HG02885 (cell line): ENCODE results near the gene ENTR1.

Experiments
- ATAC-seq: cut with Tn5 transposase; IDR thresholded peaks from one replicate; pipeline ENCODE4 v1.9.1; 2021; ENCODE audit warnings: mild to moderate bottlenecking; ENCODE audit not compliant: unreplicated experiment, poor library complexity

ENTR1 gene

DNA sequence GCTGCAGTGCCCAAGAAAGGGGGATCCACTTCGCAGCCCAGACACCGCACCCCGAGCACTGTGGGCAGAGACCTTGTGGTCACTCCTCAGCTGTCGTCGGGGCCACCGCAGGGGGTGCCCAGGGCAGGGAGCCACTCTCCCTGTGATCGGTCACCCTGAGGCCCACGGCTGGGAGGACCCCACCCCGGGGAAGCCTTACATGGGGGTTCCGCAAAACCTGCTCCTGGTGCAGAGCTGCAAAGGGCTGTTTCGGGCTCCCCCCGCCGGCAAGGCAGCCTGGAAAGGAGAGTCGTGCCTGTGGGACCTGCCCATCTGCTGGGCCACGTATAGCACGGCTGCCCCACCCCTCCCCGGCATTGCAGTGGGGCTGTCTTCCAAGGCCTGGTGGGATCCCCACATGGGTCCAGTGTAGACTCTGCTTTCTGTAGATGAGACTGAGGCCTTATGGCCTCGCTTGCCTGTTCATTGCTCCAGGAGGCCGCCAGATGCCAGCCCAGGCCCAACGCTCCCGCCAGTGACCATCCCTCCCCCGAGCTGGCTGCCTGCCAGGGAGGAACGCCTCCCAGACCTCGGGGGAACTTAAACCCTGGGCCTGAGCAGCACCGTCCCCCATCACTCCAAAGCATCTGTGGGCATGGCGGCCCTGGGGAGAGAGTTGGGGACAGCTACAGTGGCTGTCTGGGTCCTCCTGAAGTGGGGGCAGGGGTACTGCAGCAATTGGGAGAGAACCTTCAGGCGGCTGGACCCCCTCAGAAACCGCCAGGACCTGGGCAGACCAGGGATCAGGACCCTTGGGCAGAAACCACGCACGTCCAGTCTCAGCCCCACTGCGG lies 45.3 kb downstream of the ENTR1 start:
- ATAC-seq = no peak

- ATAC-seq = no peak
Measured at GRCh38 chr9:136363949-136364748, 46.3 kb downstream of the ENTR1 start.

- peak; percentile 82 for ATAC-seq
Measured at GRCh38 chr9:136363106-136363948, 47.1 kb downstream of the ENTR1 start, which contains the start of gene DNLZ. Gene DNLZ, minus strand, starts transcription at chr9:136363744. Its CDS starts 30 bp downstream, at chr9:136363714.

DNA sequence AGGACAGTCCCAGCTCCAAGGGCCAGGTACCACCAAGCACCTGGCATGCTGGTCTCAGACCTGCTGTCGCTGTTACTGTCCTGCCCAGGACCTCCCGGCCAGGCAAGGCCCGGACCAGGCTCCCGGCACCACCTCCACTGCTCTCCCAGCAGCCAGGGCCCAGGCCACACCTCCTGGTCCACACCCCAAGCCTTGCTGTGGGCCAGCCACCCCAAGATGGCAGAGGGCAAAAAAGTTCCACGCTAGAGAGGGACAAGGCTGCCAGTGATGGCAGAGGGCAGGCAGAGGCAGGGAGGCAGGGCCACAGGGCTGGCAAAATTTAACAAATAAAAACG lies 48.0 kb downstream of the ENTR1 start:
- ATAC-seq = no peak

- no peak for ATAC-seq
Measured at GRCh38 chr9:136361754-136362449, 48.5 kb downstream of the ENTR1 start.

GRCh38 chr9:136361047-136361753 lies 49.2 kb downstream of the ENTR1 start:
- no peak for ATAC-seq

- ATAC-seq = no peak
Measured at GRCh38 chr9:136359774-136360718, 50.4 kb downstream of the ENTR1 start.

- no peak for ATAC-seq
Measured at GRCh38 chr9:136358888-136359287, 51.5 kb downstream of the ENTR1 start.

DNA sequence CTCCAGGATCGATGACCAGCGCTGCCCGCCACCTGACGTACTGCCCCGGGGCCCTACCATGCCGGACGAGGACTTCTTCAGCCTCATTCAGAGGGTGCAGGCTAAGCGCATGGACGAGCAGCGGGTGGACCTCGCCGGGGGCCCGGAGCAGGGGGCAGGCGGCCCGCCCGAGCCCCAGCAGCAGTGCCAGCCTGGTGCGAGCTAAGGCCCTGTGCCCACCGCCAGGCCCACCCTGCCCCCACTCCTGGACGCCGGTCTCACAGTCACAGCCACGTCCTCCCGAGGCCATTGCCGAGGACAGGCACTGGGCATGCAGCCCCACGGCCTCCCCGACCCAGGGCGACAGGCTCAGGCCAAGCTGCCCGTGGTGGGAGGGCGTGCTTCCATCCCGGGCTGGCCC lies 52.4 kb downstream of the ENTR1 start:
- ATAC-seq = no peak

GRCh38 chr9:136357202-136357725 lies 53.1 kb downstream of the ENTR1 start:
- no peak for ATAC-seq

DNA sequence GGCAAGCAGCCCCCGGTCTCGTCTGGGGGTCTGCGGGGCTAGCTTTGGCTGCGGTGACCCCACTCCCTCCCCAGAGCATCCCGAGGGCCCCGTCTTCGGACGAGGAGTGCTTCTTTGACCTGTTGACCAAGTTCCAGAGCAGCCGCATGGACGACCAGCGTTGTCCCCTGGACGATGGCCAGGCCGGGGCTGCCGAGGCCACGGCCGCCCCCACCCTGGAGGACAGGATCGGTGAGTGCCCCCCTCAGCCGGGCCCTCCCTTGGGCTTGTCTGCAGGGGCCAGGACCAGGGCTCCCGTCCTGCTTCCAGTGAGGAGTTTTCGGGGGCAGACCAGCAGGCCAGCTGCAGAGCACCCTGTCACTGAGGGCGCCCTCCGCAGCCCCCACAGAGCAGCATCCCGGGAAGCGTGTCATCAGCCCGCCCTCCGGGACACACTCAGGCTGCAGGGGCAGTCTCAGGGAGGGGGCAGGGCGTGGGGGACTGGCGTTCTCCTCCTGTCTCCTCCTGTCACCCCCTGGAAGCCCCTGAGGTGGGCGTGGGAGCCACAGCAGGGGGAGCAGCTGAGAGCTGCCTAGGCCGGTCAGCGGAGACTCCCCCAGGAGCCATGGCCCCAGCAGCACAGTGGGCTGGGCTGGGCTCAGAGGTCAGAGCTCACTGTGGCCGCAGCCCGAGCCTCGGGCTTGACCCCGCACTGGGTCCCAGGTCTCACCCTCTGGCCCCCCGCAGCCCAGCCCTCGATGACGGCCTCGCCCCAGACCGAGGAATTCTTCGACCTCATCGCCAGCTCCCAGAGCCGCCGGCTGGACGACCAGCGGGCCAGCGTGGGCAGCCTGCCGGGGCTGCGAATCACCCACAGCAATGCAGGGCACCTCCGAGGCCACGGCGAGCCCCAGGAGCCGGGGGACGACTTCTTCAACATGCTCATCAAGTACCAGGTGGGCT lies 54.5 kb downstream of the ENTR1 start:
- no peak for ATAC-seq

GRCh38 chr9:136354592-136355085 lies 55.8 kb downstream of the ENTR1 start:
- ATAC-seq = no peak

DNA sequence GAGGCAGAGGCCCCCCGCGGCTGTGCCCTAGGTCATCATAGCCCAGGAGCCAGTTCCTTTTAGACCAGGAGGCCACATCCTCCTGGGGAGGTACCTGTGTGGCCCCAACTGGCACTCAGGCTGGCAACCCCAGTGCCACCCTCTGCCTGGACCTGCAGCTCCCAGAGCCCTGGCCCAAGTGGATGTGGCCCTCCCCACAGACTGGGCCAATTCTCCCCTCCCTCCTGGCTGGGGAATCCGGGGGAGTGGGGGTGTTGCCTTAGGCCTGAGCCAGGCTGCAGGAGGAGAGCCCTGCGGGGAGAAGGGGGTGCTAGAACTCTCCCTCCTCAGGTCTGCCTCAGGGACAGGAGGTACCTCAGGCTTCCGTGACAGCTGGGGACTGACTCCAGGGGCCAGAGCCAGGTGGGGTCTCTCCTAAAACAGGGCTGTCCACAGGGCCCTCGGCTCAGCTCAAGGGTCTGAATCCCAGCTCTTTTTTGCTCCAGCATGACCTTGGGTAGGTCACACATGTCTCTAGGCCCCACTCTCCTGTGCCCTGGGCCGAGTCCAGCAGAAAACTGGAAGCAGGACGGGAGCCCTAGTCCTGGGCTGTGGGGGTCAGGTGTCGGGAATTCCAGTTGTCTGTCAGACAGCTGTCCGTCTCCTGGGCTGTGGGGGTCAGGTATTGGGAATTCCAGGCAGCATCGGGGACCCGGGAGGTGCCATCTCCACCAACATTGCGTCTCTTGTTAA lies 56.5 kb downstream of the ENTR1 start:
- ATAC-seq = no peak

- no peak for ATAC-seq
Measured at GRCh38 chr9:136353088-136353487, 57.3 kb downstream of the ENTR1 start.

DNA sequence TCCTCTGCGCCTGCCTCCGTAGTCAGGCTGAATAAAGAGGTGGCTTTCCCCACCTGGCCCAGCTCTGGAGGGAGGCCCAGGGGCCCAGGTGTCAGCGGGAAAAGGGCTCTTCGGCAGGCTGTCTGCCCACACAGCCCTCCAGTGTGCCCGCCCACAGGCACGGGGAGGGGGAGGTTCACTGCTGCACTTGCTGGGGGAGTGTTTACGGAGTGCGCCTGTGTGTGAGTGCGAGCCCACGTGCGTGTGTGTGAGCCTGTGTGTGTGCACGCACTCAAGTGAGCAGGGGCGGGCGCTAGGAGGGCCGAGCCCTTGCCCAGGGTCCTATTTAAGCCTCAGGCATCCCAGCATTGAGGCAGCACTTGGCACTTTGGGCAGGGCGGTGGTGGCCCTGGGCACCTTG lies 57.7 kb downstream of the ENTR1 start:
- ATAC-seq = no peak
